SK-N-SH (cell line): Measurements from ENCODE around the gene SND1. TPM values are rescaled to one million over a fixed set of nuclear protein-coding genes. Genes with fewer than 3 reads are reported as not detected.
A peak's percentile ranks its signal among the peaks of the same experiment; 100 is the strongest.

Experiments
- CTCF ChIA-PET: fragments of 300-600, 350-600 bp; formaldehyde crosslinking; extraction: SDS; loops from one replicate; lab custom pipeline; 2021; lab: Yijun Ruan, JAX
- POLR2A ChIA-PET: fragments of 350-600 bp; sonication (Branson Sonifier 250); formaldehyde crosslinking; extraction: SDS; loops from one replicate; lab custom pipeline; 2020; ENCODE audit warnings: antibody characterized with exemption, inconsistent platforms; lab: Yijun Ruan, JAX
- DNase-seq: peaks from one replicate; pipeline ENCODE4 v3.0.0; 2012
- H2AFZ ChIP-seq: fragments of 200-600 bp; sonication (generic); 2 replicates; pipeline ENCODE4 v1.8.1; 2016; ENCODE audit warnings: antibody characterized with exemption, mild to moderate bottlenecking, low read depth
- H3F3A ChIP-seq: fragments of 200-600 bp; sonication (generic); replicated peaks from 2 replicates; pipeline ENCODE3; 2016; ENCODE audit warnings: antibody characterized with exemption, mild to moderate bottlenecking; ENCODE audit not compliant: insufficient read depth
- H3K27ac ChIP-seq, 2 experiments: fragments of 200-500 bp in 1 of 2; fragments of 200-600 bp in 1 of 2; sonication (Bioruptor generic) in 1 of 2; sonication (generic), shearing (Covaris generic) in 1 of 2; 2 replicates each; pipeline versions ENCODE4 v1.5.1 to v1.6.1; 2014 to 2016; ENCODE audit warnings: low read depth in 2 of 2, inconsistent platforms in 1 of 2, low read length in 1 of 2, mild to moderate bottlenecking in 1 of 2, mixed read lengths in 1 of 2
- H3K27me3 ChIP-seq: fragments of 200-600 bp; sonication (generic), shearing (Covaris generic); 2 replicates; pipeline ENCODE4 v1.6.1; 2016; ENCODE audit warnings: mixed run types; ENCODE audit not compliant: insufficient read depth
- H3K36me3 ChIP-seq, 2 experiments: fragments of 200-500 bp in 1 of 2; fragments of 200-600 bp in 1 of 2; sonication (Bioruptor generic) in 1 of 2; sonication (generic) in 1 of 2; replicated peaks in 1 of 2; 2 replicates each; pipeline versions ENCODE3 to v1.5.1; 2014 to 2016; ENCODE audit warnings: low read length in 1 of 2, mild to moderate bottlenecking in 1 of 2; ENCODE audit not compliant: insufficient read depth in 2 of 2, control insufficient read depth in 1 of 2
- H3K4me1 ChIP-seq, 2 experiments: fragments of 200-500 bp in 1 of 2; fragments of 200-600 bp in 1 of 2; sonication (Bioruptor generic) in 1 of 2; sonication (generic), shearing (Covaris generic) in 1 of 2; 2 replicates each; pipeline versions ENCODE4 v1.5.1 to v1.6.1; 2014 to 2016; ENCODE audit warnings: low read depth in 1 of 2, low read length in 1 of 2, mixed run types in 1 of 2; ENCODE audit not compliant: insufficient read depth in 2 of 2, control insufficient read depth in 1 of 2
- H3K4me2 ChIP-seq: fragments of 200-600 bp; sonication (generic), shearing (Covaris generic); 2 replicates; pipeline ENCODE4 v1.6.1; 2017; ENCODE audit warnings: mixed run types
- H3K4me3 ChIP-seq, 2 experiments: fragments of 200-500 bp in 1 of 2; fragments of 200-600 bp in 1 of 2; sonication (Bioruptor generic) in 1 of 2; sonication (generic), shearing (Covaris generic) in 1 of 2; 2 replicates each; pipeline versions ENCODE4 v1.5.1 to v1.8.1; 2014 to 2016; ENCODE audit warnings: low read depth in 2 of 2, inconsistent platforms in 1 of 2, low read length in 1 of 2, mild to moderate bottlenecking in 1 of 2, mixed read lengths in 1 of 2, moderate library complexity in 1 of 2
- H3K79me2 ChIP-seq: fragments of 200-600 bp; sonication (generic); 2 replicates; pipeline ENCODE4 v1.8.1; 2017; ENCODE audit warnings: mild to moderate bottlenecking; ENCODE audit not compliant: insufficient read depth
- H3K9ac ChIP-seq: fragments of 200-600 bp; sonication (generic); 2 replicates; pipeline ENCODE4 v1.6.1; 2017; ENCODE audit warnings: mixed run types
- H3K9me2 ChIP-seq: fragments of 200-600 bp; sonication (generic); 2 replicates; pipeline ENCODE4 v1.6.1; 2017; ENCODE audit warnings: mixed run types
- H3K9me3 ChIP-seq: fragments of 200-600 bp; sonication (generic); 2 replicates; pipeline ENCODE4 v1.6.1; 2017; ENCODE audit warnings: mixed run types, mild to moderate bottlenecking, moderate library complexity
- H4K20me1 ChIP-seq: fragments of 200-600 bp; sonication (generic); 2 replicates; pipeline ENCODE4 v1.6.1; 2017; ENCODE audit warnings: mild to moderate bottlenecking, mixed run types; ENCODE audit not compliant: insufficient read depth
- CTCF ChIP-seq: fragments of 200-600 bp; sonication (generic); IDR thresholded peaks from 2 replicates; pipeline ENCODE4 v1.6.1; 2017; ENCODE audit warnings: antibody characterized with exemption, mild to moderate bottlenecking, moderate library complexity
- FOSL2 ChIP-seq: IDR thresholded peaks from 2 replicates; pipeline ENCODE4 v1.4.0; 2012; ENCODE audit warnings: low read depth, mild to moderate bottlenecking, moderate library complexity, borderline replicate concordance
- FOXM1 ChIP-seq: IDR thresholded peaks from 2 replicates; pipeline ENCODE4 v1.4.0; 2012; ENCODE audit warnings: low read depth, mild to moderate bottlenecking
- IRF3 ChIP-seq: fragments of 150-350 bp; IDR thresholded peaks from 2 replicates; pipeline ENCODE4 v1.6.1; 2016; ENCODE audit warnings: mild to moderate bottlenecking, low read depth, low read length
- NFIC ChIP-seq: IDR thresholded peaks from 2 replicates; pipeline ENCODE4 v1.4.0; 2012; ENCODE audit warnings: borderline replicate concordance
- RAD21 ChIP-seq: IDR thresholded peaks from 2 replicates; pipeline ENCODE4 v1.6.1; 2012; ENCODE audit warnings: mild to moderate bottlenecking, low read length
- RXRA ChIP-seq: IDR thresholded peaks from 2 replicates; pipeline ENCODE4 v1.4.0; 2012; ENCODE audit warnings: low read depth, mild to moderate bottlenecking, borderline replicate concordance
- SIN3A ChIP-seq: IDR thresholded peaks from 2 replicates; pipeline ENCODE4 v1.6.1; 2012; ENCODE audit warnings: low read depth, mild to moderate bottlenecking, low read length, moderate library complexity, borderline replicate concordance
- SMC3 ChIP-seq: IDR thresholded peaks from 2 replicates; pipeline ENCODE4 v1.6.1; 2012; ENCODE audit warnings: low read depth, low read length, improper control_type of control experiment
- WGBS: methylation state at CpG from one replicate; pipeline ENCODE4 v1.1.6; 2017; ENCODE audit warnings: low lambda C conversion rate; 5-methylcytosine and 5-hydroxymethylcytosine counted together
- polyA plus RNA-seq, 3 experiments: library from polyadenylated mRNA; depleted of rRNA; stranded (reverse); fragments of >200 nt; gene quantifications; 2 replicates each; pipeline ENCODE4 v1.2.3, GENCODE V29; 2012

Gene SND1
- polyA plus RNA-seq, 1 of the 3 experiments (the other 2 are of a cell fraction), result 165 TPM

GRCh38 chr7:127628445-127628844 is 23.5 kb upstream of the SND1 start:
- Histone ChIP-seq H3K4me3 (no peak overlapping the region), H3K27ac (no peak overlapping the region), H3K79me2 (no peaks in the 10 kb centered on the region), H4K20me1 (no peaks in the 10 kb centered on the region), H3K4me1 (no peaks in the 10 kb centered on the region; a peak in 1 of 4 replicates), H3K9me2 (no peaks in the 10 kb centered on the region), H3K9me3 (no peaks in the 10 kb centered on the region), H3K27me3 (no peaks in the 10 kb centered on the region; the same call in 1 of the 2 replicates), H3K4me2 (no peak overlapping the region), H2AFZ (no peak overlapping the region), H3K9ac (no peak overlapping the region), H3K36me3 (no peaks in the 10 kb centered on the region), H3F3A (no peaks in the 10 kb centered on the region)
- ChIA-PET CTCF (interaction anchor here (0.8 to 1.9 kb wide), 13 partner anchors 8 to 580 kb away, joined by 3 to 8 read pairs (median 3); partner anchors contain the start of gene GCC1), POLR2A (no interaction called here)
- TF ChIP-seq CTCF, result peak; percentile 32
- no peak for TF ChIP-seq FOSL2
- 55% methylated on average over 3 of the region's 3 CpGs for WGBS
- DNase-seq, result no peak

- no peaks in the 10 kb centered on the region; a peak in 1 of 4 replicates for H3K4me1 ChIP-seq
- H3K27me3 ChIP-seq, result no peaks in the 10 kb centered on the region
- DNase-seq, result peak; percentile 58
- WGBS, result 53% methylated on average over 5 of the region's 5 CpGs
- H3K27ac ChIP-seq, result no peak overlapping the region
- H3K4me3 ChIP-seq, result no peak overlapping the region
- H4K20me1 ChIP-seq, result no peaks in the 10 kb centered on the region
- H2AFZ ChIP-seq, result no peak overlapping the region
- POLR2A ChIA-PET, result no interaction called here
- H3K79me2 ChIP-seq, result no peaks in the 10 kb centered on the region
- H3K9me3 ChIP-seq, result no peaks in the 10 kb centered on the region
- no peak overlapping the region for H3K4me2 ChIP-seq
- no peaks in the 10 kb centered on the region for H3F3A ChIP-seq
- TF ChIP-seq CTCF (peak; percentile 55), SIN3A (no peak), FOXM1 (no peak), SMC3 (peak; percentile 18), RAD21 (peak; percentile 58), RXRA (no peak), NFIC (no peak), IRF3 (no peak)
- TF ChIP-seq, all 33 proteins: peak for 3
- Histone ChIP-seq H3K36me3 (no peaks in the 10 kb centered on the region), H3K9ac (no peak overlapping the region), H3K9me2 (no peaks in the 10 kb centered on the region)
- CTCF ChIA-PET, result interaction anchor here (0.8 to 1.9 kb wide), 11 partner anchors 9 to 535 kb away, joined by 3 to 8 read pairs (median 3); partner anchors contain the start of gene GCC1
These were observed 22.6 kb upstream of the SND1 start for GRCh38 chr7:127629268-127629854.
